HCT116 (cell line): ENCODE measurements around the gene WSCD2. TPM values are rescaled to one million over a fixed set of nuclear protein-coding genes. Genes with fewer than 3 reads are reported as not detected.

ENCODE experiments used
- ATAC-seq: fragments of 200-7000 bp; cut with Tn5 transposase; 2 replicates; pipeline ENCODE4 v1.9.1; 2020; ENCODE audit warnings: mild to moderate bottlenecking, moderate library complexity
- BruUV-seq: library from RNA; stranded (reverse); fragments of 400-500 nt; replicated peaks from 2 replicates; lab custom pipeline; 2021; lab: Mats Ljungman, UMichigan
- CTCF ChIA-PET: fragments of 300-600 bp; sonication (Branson Sonifier 250); formaldehyde crosslinking; loops from one replicate; lab custom pipeline; 2021; ENCODE audit warnings: antibody characterized with exemption; lab: Charles Lee
- POLR2A ChIA-PET: fragments of 300-600, 350-600 bp; sonication (Branson Sonifier 250); formaldehyde crosslinking; loops from one replicate; lab custom pipeline; 2021; ENCODE audit warnings: antibody characterized with exemption; lab: Charles Lee
- RAD21 ChIA-PET, 2 experiments: fragments of 300-600 bp; sonication (Branson Sonifier 250); formaldehyde crosslinking; loops; one replicate each; lab custom pipeline; 2023; ENCODE audit warnings: low total read pairs in 2 of 2; ENCODE audit not compliant: uncharacterized antibody in 2 of 2, unreplicated experiment in 2 of 2, low non-redundant PET in 1 of 2; lab: Charles Lee
- DNase-seq: peaks from one replicate; pipeline ENCODE4 v3.0.0-alpha.2; 2010; ENCODE audit warnings: low read depth, low spot score
- H2AFZ ChIP-seq: fragments of 200-600 bp; shearing (Covaris generic), sonication (generic); 2 replicates; pipeline ENCODE4 v1.6.1; 2017; ENCODE audit warnings: low read depth, mixed run types, mixed read lengths, antibody characterized with exemption, low read length; ENCODE audit not compliant: poor library complexity, severe bottlenecking
- H3K27ac ChIP-seq: 2 replicates; pipeline ENCODE4 v1.5.1; 2012; ENCODE audit warnings: low read depth, low read length
- H3K27me3 ChIP-seq: fragments of 200-600 bp; sonication (generic); 2 replicates; pipeline ENCODE4 v1.6.1; 2016; ENCODE audit warnings: mixed run types, low read length, mixed read lengths; ENCODE audit not compliant: insufficient read depth
- H3K36me3 ChIP-seq, 2 experiments: fragments of 200-500 bp in 1 of 2; fragments of 200-600 bp in 1 of 2; sonication (Bioruptor generic) in 1 of 2; sonication (generic) in 1 of 2; 2 replicates each; pipeline versions ENCODE4 v1.5.1 to v1.6.1; 2014 to 2016; ENCODE audit warnings: low read length in 2 of 2, inconsistent platforms in 1 of 2, mixed read lengths in 1 of 2, mixed run types in 1 of 2; ENCODE audit not compliant: insufficient read depth in 2 of 2, control insufficient read depth in 1 of 2
- H3K4me1 ChIP-seq, 2 experiments: fragments of 200-600 bp in 1 of 2; sonication (generic) in 1 of 2; 2 replicates each; pipeline versions ENCODE4 v1.5.1 to v1.6.1; 2012 to 2017; ENCODE audit warnings: low read length in 2 of 2, inconsistent platforms in 1 of 2, mild to moderate bottlenecking in 1 of 2, mixed read lengths in 1 of 2, mixed run types in 1 of 2, moderate library complexity in 1 of 2; ENCODE audit not compliant: insufficient read depth in 2 of 2, control insufficient read depth in 1 of 2
- H3K4me2 ChIP-seq: fragments of 200-600 bp; sonication (generic); 2 replicates; pipeline ENCODE4 v1.6.1; 2017; ENCODE audit warnings: mixed run types, low read length, mixed read lengths
- H3K4me3 ChIP-seq, 2 experiments: fragments of 200-600 bp in 1 of 2; sonication (generic) in 1 of 2; replicated peaks in 1 of 2; 2 replicates each; pipeline ENCODE4 v1.5.1; 2011 to 2016; ENCODE audit warnings: low read length in 2 of 2, control low read depth in 1 of 2, low read depth in 1 of 2, mild to moderate bottlenecking in 1 of 2, mixed read lengths in 1 of 2, mixed run types in 1 of 2
- H3K79me2 ChIP-seq: fragments of 200-600 bp; sonication (generic); 2 replicates; pipeline ENCODE4 v1.6.1; 2017; ENCODE audit warnings: mild to moderate bottlenecking, mixed run types, low read length, moderate library complexity, mixed read lengths; ENCODE audit not compliant: insufficient read depth
- H3K9ac ChIP-seq: fragments of 200-600 bp; sonication (generic); 2 replicates; pipeline ENCODE4 v1.6.1; 2016; ENCODE audit warnings: low read length, mixed read lengths
- H3K9me2 ChIP-seq: fragments of 200-600 bp; sonication (generic), shearing (Covaris generic); 2 replicates; pipeline ENCODE4 v1.6.1; 2017; ENCODE audit warnings: mixed run types, mild to moderate bottlenecking, moderate library complexity; ENCODE audit not compliant: insufficient read depth
- H3K9me3 ChIP-seq, 2 experiments: fragments of 200-500 bp in 1 of 2; fragments of 200-600 bp in 1 of 2; sonication (Bioruptor generic) in 1 of 2; sonication (generic) in 1 of 2; 2 replicates each; pipeline ENCODE4 v1.6.1; 2014 to 2017; ENCODE audit warnings: low read length in 2 of 2, mixed read lengths in 2 of 2, inconsistent platforms in 1 of 2, low read depth in 1 of 2, mild to moderate bottlenecking in 1 of 2, mixed run types in 1 of 2, moderate library complexity in 1 of 2; ENCODE audit not compliant: control insufficient read depth in 1 of 2, insufficient read depth in 1 of 2
- H4K20me1 ChIP-seq: fragments of 200-600 bp; sonication (generic), shearing (Covaris generic); 2 replicates; pipeline ENCODE4 v1.6.1; 2017; ENCODE audit warnings: mixed run types, mild to moderate bottlenecking, moderate library complexity; ENCODE audit not compliant: insufficient read depth
- EGR1 ChIP-seq: IDR thresholded peaks from 2 replicates; pipeline ENCODE4 v1.6.1; 2012; ENCODE audit warnings: low read depth
- EZH2 ChIP-seq: fragments of 200-600 bp; sonication (generic); IDR thresholded peaks from 2 replicates; pipeline ENCODE4 v1.6.1; 2017; ENCODE audit warnings: antibody characterized with exemption, mixed run types
- JUND ChIP-seq: IDR thresholded peaks from 2 replicates; pipeline ENCODE4 v1.6.1; 2012
- POLR2A ChIP-seq: IDR thresholded peaks from 2 replicates; pipeline ENCODE4 v1.7.0; 2011; ENCODE audit warnings: borderline replicate concordance; ENCODE audit not compliant: insufficient read depth, insufficient read length; ENCODE audit errors: extremely low read depth
- POLR2AphosphoS5 ChIP-seq: IDR thresholded peaks from 2 replicates; pipeline ENCODE4 v1.6.1; 2011; ENCODE audit warnings: mild to moderate bottlenecking, low read depth, low read length, moderate library complexity
- RAD21 ChIP-seq: IDR thresholded peaks from 2 replicates; pipeline ENCODE4 v1.6.1; 2012; ENCODE audit warnings: low read depth, mild to moderate bottlenecking
- REST ChIP-seq: IDR thresholded peaks from 2 replicates; pipeline ENCODE4 v1.6.1; 2012; ENCODE audit warnings: low read depth
- SP1 ChIP-seq: IDR thresholded peaks from 2 replicates; pipeline ENCODE4 v1.6.1; 2012; ENCODE audit warnings: low read depth
- SRF ChIP-seq: IDR thresholded peaks from 2 replicates; pipeline ENCODE4 v1.6.1; 2012; ENCODE audit warnings: low read depth
- TCF7L2 ChIP-seq: IDR thresholded peaks from 2 replicates; pipeline ENCODE4 v1.7.0; 2011; ENCODE audit warnings: borderline replicate concordance, inconsistent platforms; ENCODE audit not compliant: insufficient read depth, insufficient read length; ENCODE audit errors: extremely low read depth
- ZNF274 ChIP-seq: fragments of 200-500 bp; sonication (Bioruptor generic); IDR thresholded peaks from 2 replicates; pipeline ENCODE4 v1.6.1; 2014; ENCODE audit warnings: mild to moderate bottlenecking, low read depth, low read length, inconsistent platforms
- intact Hi-C: fragments of 100-400 bp; cut with micrococcal nuclease; formaldehyde crosslinking; loops from 2 replicates; pipeline ENCODE4 v1.10.0; 2022
- total RNA-seq: library from RNA; stranded (reverse); gene quantifications from one replicate; pipeline ENCODE4 v1.2.1, GENCODE V29; 2021; ENCODE audit not compliant: unreplicated experiment
- TF ChIP-seq, protein P1 (sequence below): IDR thresholded peaks from 2 replicates; pipeline ENCODE4 v1.6.1; 2012

Gene WSCD2
- total RNA-seq, 1 experiment from 2014 or later = 0.05 TPM

DNA sequence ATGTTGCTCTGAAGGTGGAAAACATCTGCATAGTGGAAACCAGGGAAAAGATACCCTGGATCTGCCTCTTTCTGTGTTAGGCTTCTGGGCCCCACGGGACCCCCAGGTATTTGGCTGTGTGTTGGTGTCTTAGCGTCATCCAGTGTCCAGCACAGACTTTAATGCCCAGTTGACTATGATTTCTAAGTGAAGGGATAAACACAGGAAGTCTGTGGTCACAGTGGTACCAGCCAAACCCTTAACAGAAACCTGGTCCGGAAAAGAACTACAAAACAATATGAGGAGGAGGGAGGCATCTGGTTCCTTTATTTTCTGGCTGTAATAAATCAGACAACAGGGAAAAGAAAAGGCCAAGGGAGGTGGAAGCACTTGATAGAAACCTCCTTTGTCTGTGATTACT, 153.6 kb downstream of the WSCD2 start:
- CTCF ChIA-PET = no interaction called here
- no peak overlapping the region for H3K27ac ChIP-seq

DNA sequence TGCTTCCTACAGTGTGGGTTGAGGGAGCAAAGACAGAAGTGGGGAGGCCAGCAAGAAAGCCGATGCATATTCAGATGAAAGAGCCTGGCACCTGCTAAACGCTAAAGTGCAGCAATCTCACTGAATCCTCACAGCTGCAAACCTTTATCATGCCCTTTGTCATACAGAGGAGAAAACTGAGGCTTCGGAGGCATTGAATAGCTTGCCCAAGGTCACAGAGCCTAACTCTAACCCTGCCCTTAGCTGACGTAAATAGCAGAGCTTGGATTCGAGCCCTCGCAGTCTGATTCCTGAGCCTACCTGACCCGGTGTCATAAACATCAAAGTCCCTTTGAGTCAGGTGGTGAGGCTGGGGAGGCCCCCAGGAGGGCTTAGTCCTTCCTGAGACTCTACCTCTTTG, 155.1 kb downstream of the WSCD2 start:
- no peak for TF ChIP-seq ZNF274
- TF ChIP-seq, protein P1, sequence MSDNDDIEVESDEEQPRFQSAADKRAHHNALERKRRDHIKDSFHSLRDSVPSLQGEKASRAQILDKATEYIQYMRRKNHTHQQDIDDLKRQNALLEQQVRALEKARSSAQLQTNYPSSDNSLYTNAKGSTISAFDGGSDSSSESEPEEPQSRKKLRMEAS = no peak
- no peak for TF ChIP-seq REST
- no peak for TF ChIP-seq POLR2A
- TF ChIP-seq POLR2AphosphoS5 = no peak
- TF ChIP-seq JUND = no peak
- no peak for TF ChIP-seq EZH2
- TF ChIP-seq SP1 = no peak
- TF ChIP-seq SRF = no peak
- Histone ChIP-seq H3K27ac (no peak overlapping the region), H4K20me1 (no peaks in the 10 kb centered on the region), H3K4me3 (no peak overlapping the region), H2AFZ (no peak overlapping the region), H3K4me2 (no peak overlapping the region), H3K27me3 (peaks cover 79% of the 10 kb centered on the region), H3K36me3 (no peaks in the 10 kb centered on the region), H3K4me1 (no peaks in the 10 kb centered on the region), H3K79me2 (no peaks in the 10 kb centered on the region), H3K9me3 (no peaks in the 10 kb centered on the region), H3K9me2 (no peaks in the 10 kb centered on the region), H3K9ac (no peak overlapping the region)
- BruUV-seq = no TSS peak
- DNase-seq = no peak
- POLR2A ChIA-PET = no interaction called here
- intact Hi-C loops = no loop called here
- CTCF ChIA-PET = no interaction called here
- ATAC-seq = no peak
- RAD21 ChIA-PET = no interaction called here

More for the DNA sequence above, 153.6 kb downstream of the WSCD2 start:
- no peak for TF ChIP-seq RAD21
- no peak for TF ChIP-seq EGR1
- no peak for TF ChIP-seq SRF
- TF ChIP-seq TCF7L2 = no peak
- RAD21 ChIA-PET = no interaction called here
- POLR2A ChIA-PET = no interaction called here
- DNase-seq (no peak), ATAC-seq (no peak)
- no peaks in the 10 kb centered on the region for H3K79me2 ChIP-seq
- H3K9me2 ChIP-seq = no peaks in the 10 kb centered on the region
- H3K4me3 ChIP-seq = no peak overlapping the region
- H3K27me3 ChIP-seq = peaks cover 75% of the 10 kb centered on the region
- no peaks in the 10 kb centered on the region for H3K9me3 ChIP-seq
- intact Hi-C loops = no loop called here
- H3K4me1 ChIP-seq = no peaks in the 10 kb centered on the region
- H4K20me1 ChIP-seq = no peaks in the 10 kb centered on the region
- no peak overlapping the region for H3K4me2 ChIP-seq
- no peak overlapping the region for H3K9ac ChIP-seq
- H2AFZ ChIP-seq = no peak overlapping the region
- H3K36me3 ChIP-seq = no peaks in the 10 kb centered on the region
- BruUV-seq = no TSS peak
